Stimulated activated CD4-positive, alpha-beta T cell treated with anti-CD3 and anti-CD28 coated beads, Interleukin-12 subunit alpha, Interleukin-12 subunit beta, amount 100 ng/mL, for 4 hours (primary cell): ENCODE measurements around the gene ZDBF2.
"Not testable (repeated sequence)": the region's sequence is repeated elsewhere in the genome, so short reads cannot be mapped to it uniquely, and the experiment has no call there.

Experiments
- DNase-seq: peaks from one replicate; pipeline ENCODE4 v3.0.0-alpha.2; 2020

Gene ZDBF2

DNA sequence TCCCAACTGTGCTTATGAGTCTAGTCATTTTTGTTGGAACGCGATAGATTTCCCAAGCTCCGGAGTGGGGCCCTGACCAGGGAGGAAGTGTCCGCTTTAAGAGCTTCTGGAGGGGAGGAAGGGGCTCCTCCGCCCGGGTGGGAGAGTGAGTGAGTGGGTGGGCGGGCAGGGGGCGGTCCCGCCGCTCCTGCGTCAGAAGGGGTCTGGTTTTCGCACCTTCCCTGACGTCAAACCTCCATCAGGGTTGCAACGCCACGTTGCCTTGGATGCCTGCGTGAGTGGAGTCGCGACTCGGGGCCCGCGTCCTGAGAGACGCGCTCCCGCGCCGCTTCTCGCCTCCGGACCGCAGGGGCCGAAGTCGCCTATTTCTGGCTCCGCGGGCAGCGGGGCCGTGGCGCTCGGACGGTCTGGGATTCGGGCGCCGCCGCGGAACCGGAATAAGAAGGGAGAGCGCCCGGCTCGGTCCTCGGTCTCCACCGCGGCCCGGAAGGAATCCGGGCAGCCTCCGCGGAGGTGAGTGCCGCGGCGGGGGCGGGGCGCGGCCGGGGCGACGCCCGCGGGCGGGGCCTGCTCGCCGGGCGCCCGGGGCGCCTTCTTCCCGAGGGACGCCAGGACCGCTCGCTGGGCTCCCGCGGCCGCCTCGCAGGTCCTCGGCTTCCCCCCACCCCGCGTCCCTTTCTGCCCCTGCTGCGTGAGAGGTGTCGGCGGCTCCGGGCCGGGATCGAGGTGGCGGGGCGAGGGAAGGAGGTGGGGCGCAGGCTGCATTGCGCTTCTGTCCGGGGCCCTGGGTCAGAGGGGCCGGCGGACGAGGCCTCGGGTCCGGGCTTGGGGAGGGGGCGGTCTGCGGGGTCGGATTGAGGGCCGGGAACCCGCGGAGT lies at the start of gene ZDBF2:
TSS of gene ZDBF2 (plus strand) at position 230 of the 878 bp plus-strand sequence. CDS start 7,187 bp downstream, outside the sequence.
- peak; percentile 44 for DNase-seq

GRCh38 chr2:206225435-206226232 lies 48.8 kb upstream of the ZDBF2 start:
- no peak for DNase-seq

DNA sequence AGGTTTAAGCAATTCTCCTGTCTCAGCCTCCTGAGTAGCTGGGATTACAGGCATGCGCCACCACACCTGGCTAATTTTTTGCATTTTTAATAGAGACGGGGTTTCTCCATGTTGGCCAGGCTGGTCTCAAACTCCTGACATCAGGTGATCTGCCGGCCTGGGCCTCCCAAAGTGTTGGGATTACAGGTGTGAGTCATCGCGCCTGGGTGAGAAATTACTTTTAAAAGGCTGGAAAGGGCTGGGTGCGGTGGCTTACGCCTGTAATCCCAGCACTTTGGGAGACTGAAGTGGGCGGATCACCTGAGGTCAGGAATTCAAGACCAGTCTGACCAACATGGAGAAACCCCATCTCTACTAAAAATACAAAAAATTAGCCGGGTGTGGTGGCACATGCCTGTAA lies 45.8 kb upstream of the ZDBF2 start:
- DNase-seq, result not testable (repeated sequence)

DNA sequence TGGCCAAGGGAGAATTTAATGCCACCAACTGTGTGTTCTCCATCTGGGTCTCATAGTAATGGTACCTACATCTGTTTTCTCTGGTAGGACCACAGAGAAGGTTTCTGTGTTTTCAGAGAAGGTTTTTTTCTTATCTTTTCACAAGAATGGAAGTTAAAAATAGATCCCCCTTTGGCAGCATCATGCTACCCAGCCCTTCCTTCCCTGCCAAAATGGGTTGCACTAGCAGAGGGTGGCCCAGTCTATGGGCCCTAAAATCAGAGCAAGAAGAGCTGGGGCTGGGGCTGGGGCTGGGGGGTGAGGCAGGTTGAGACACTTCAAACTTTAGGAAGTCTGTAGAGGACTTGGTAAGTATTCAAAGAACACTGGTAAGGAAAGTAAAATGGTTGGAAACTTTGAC lies 44.8 kb upstream of the ZDBF2 start:
- no peak for DNase-seq

GRCh38 chr2:206230060-206230762 lies 44.3 kb upstream of the ZDBF2 start:
- DNase-seq, result no peak

- no peak for DNase-seq
Measured at GRCh38 chr2:206231669-206232286, 42.7 kb upstream of the ZDBF2 start.

DNA sequence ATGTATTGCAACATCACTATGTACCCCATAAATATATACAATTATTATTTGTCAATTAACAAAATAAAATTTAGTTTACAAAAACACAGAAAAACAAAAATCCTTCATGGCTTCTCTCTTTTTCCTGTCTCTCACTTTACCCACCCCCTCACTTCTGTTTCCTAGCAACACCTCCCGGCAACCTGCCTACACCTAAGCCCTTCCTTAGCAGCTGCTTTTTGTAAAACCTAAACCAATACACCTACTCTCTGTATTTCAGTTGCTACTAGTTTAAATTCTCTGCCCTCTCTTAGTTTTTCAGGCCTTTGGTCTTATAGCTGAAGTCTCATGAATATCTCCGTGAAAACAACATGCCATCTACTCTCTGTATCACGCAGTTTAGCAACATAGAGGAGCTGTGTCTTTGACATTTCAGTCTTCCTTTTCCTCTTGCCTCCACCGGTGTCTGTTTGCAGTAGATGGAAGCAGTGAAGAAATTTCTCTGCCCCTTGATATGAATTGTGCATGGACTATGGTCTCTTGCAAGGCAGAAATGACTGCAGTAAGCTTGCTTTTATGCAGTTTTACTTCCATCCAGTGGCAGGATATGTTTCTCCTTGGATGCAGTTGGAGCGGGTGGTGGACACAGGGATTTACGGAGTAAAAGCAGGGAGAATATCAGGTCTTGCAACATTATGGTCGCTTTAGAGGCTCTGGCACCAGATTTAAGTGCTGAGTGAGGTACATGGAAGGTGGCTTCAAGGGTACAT lies 42.0 kb upstream of the ZDBF2 start:
- DNase-seq, result no peak

- DNase-seq, result no peak
Measured at GRCh38 chr2:206239157-206239556, 35.3 kb upstream of the ZDBF2 start.

GRCh38 chr2:206240327-206240726 lies 34.1 kb upstream of the ZDBF2 start:
- DNase-seq, result no peak

- DNase-seq, result no peak
Measured at GRCh38 chr2:206241736-206242135, 32.7 kb upstream of the ZDBF2 start.

- DNase-seq, result no peak
Measured at GRCh38 chr2:206245265-206245672, 29.2 kb upstream of the ZDBF2 start.

DNA sequence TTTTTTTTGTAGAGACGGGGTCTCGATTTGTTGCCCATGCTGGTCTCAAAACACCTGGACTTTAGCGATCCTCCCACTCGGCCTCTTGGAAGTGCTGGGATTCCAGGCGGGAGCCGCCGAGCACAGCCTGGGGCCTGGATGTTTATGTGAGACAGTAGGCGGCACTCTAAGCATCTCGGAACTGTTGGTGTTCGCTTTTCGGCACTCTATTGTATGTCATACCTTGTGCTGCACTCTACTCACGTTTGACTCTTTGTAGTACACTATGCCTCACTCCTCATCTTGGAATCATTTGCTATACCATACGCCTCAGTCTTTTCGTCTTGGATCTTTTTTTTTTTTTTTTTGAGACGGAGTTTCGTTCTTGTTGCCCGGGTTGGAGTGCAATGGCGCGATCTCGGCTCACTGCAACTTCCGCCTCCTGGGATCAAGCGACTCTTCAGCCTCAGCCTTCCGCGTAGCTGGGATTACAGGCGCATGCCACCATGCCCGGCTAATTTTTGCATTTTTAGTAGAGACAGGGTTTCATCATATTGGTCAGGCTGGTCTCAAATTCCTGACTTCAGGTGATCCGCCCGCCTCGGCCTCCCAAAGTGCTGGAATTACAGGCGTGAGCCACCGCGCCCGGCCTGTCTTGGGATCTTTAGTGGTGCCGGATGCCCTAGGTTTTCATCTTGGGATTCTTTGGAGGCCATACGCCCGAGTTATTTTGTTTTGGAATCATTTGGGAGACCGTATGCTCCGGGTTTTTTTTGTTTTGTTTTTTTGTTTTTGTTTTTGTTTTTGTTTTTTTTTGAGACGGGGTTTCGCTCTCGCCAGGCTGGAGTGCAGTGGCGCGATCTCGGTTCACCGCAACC lies 24.2 kb upstream of the ZDBF2 start:
- DNase-seq, result no peak

DNA sequence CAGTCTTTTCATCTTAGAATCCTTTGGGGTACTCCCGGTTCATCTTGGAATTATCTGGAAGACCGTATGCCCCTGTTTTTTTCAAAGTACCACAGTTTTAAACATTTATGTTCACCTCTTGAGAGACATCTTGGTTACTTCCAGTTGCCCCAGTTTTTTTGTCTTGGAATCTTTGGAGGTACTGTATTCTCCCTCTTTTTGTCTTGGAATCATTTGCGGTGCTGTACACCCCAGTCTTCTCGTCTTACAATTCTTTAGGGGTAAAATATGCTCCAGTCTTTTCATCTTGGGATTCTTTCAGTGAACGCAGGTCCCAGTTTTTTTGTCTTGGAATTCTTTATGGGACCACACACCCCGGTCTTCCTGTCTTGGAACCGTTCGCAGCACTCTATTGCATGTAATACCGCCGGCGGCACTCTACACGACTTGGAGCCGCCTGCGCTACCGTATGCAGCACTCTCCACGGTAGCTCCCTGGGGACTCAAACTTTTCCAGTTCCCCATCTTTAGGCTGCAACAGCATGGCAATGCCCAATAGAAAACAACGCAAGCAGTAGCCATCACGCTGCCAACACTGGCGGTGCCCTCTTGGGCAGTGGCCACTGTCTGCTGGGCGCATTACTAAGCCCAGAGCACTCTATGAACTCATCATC lies 21.2 kb upstream of the ZDBF2 start:
- no peak for DNase-seq

GRCh38 chr2:206253777-206254166 lies 20.7 kb upstream of the ZDBF2 start:
- no peak for DNase-seq

GRCh38 chr2:206255003-206255402 lies 19.5 kb upstream of the ZDBF2 start:
- DNase-seq, result no peak

GRCh38 chr2:206256706-206257205 lies 17.7 kb upstream of the ZDBF2 start:
- no peak for DNase-seq

DNA sequence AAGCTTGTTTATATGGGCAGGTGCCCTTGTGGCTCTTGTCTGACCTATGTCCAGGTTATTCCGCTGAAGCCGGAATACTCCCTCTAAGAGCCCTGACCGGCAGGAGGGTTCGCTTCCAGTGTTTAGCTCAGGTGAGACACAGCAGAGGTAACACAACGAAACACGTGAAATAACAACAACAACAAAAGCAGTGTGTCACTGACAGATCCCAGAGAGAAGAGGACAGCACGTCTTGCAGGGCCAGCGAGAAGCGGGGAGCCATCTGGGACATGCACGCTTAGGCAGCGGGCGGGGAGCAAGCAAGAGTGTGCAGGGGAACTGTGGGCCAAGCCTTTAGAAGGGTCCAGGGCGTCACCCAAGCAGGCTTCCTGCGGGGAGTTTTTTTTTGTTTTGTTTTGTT lies 17.1 kb upstream of the ZDBF2 start:
- DNase-seq, result no peak

DNA sequence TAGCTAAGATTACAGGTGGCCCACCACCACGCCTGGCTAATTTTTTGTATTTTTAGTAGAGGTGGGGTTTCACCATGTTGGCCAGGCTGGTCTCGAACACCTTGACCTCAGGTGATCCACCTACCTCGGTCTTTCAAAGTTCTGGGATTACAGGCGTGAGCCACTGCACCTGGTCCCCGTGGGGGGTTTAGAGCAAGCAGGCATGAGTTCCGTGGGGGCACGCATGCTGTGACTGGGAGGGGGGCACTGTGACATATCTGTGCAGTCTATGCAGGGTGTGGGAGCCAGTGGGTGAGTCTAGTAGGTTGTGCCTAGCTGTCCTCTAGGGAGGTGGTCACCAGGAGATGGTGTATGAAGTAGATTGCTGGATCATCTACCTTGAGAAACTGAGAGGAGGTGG lies 16.6 kb upstream of the ZDBF2 start:
- no peak for DNase-seq

DNA sequence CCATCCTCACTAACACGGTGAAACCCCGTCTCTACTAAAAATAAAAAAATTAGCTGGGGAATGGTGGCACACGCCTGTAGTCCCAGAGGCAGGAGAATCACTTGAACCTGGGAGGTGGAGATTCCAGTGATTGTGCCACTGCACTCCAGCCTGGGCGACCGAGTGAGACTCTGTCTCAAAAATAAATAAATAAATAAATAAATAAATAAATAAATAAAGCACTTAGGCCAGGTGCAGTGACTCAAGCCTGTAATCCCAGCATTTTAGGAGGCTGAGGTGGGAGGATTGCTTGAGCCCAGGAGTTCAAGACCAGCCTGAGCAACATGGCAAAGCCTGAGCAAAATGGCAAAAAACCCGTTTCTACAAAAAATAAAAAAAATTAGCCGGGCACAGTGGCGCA lies 15.8 kb upstream of the ZDBF2 start:
- DNase-seq, result not testable (repeated sequence)
